Breast epithelium (tissue), 4 donors: ENCODE data around the gene GPAT2. TPM values are rescaled to one million over a fixed set of nuclear protein-coding genes. Genes with fewer than 3 reads are reported as not detected.
"Not testable (repeated sequence)": the region's sequence is repeated elsewhere in the genome, so short reads cannot be mapped to it uniquely, and the experiment has no call there.

ENCODE experiments used
- DNase-seq, 2 donors: peaks; one replicate each; pipeline ENCODE4 v3.0.0-alpha.2; 2019; ENCODE audit warnings: low spot score in 2 of 2
- H3K27ac ChIP-seq, 2 donors: fragments of 200-600 bp; sonication (generic) in 1 of 2; one replicate each; pipeline ENCODE4 v1.5.1; 2016 to 2019; ENCODE audit warnings: mild to moderate bottlenecking in 1 of 2
- H3K27me3 ChIP-seq, 2 donors: fragments of 200-600 bp; sonication (generic) in 1 of 2; one replicate each; pipeline versions ENCODE4 v1.5.1 to v1.6.0; 2017 to 2019; ENCODE audit warnings: control low read depth in 1 of 2, mild to moderate bottlenecking in 1 of 2
- H3K36me3 ChIP-seq: fragments of 200-600 bp; one replicate; pipeline ENCODE4 v1.5.1; 2019
- H3K4me1 ChIP-seq, 2 donors: fragments of 200-600 bp; sonication (generic); one replicate each; pipeline ENCODE4 v1.5.1; 2016 to 2019; ENCODE audit warnings: control low read depth in 1 of 2
- H3K4me3 ChIP-seq, 3 donors: fragments of 200-600 bp; sonication (generic); 1 replicate in 2 of 3; 2 replicates in 1 of 3; pipeline ENCODE4 v1.5.1; 2016 to 2019; ENCODE audit warnings: mild to moderate bottlenecking in 3 of 3, moderate library complexity in 2 of 3
- H3K9me3 ChIP-seq, 2 donors: fragments of 200-600 bp; sonication (generic) in 1 of 2; one replicate each; pipeline ENCODE4 v1.5.1; 2016 to 2019; ENCODE audit warnings: control low read depth in 1 of 2
- CTCF ChIP-seq, 3 donors: fragments of 450-650 bp; IDR thresholded peaks; one replicate each; pipeline ENCODE4 v1.5.1; 2016 to 2017; ENCODE audit warnings: antibody characterized with exemption in 3 of 3, mild to moderate bottlenecking in 3 of 3, moderate library complexity in 3 of 3
- POLR2A ChIP-seq: fragments of 450-650 bp; IDR thresholded peaks from one replicate; pipeline ENCODE4 v1.6.1; 2016; ENCODE audit warnings: antibody characterized with exemption, mild to moderate bottlenecking, moderate library complexity
- POLR2AphosphoS5 ChIP-seq, 3 donors: sonication (generic); formaldehyde crosslinking; IDR thresholded peaks; one replicate each; pipeline ENCODE4 v1.6.1; 2017; ENCODE audit warnings: antibody characterized with exemption in 3 of 3
- intact Hi-C: fragments of 100-400 bp; cut with DNase I; formaldehyde crosslinking; loops from one replicate; pipeline ENCODE4 v1.15.1; 2023; ENCODE audit warnings: low total_unique reads
- total RNA-seq, 3 donors: library from RNA; depleted of rRNA; stranded (reverse); fragments of >200 nt; gene quantifications; one replicate each; pipeline ENCODE4 v1.1.0, GENCODE V29; 2016

GPAT2 gene
- total RNA-seq, 3 donors from 2014 or later: 5.9 to 11.7 (median 8.8) TPM

GRCh38 chr2:96081042-96081441 lies 46.3 kb upstream of the GPAT2 start:
- DNase-seq: no peak
- no peaks in the 10 kb centered on the region for H3K36me3 ChIP-seq
- peaks cover 0 to 10% of the 10 kb centered on the region in 2 donors for H3K9me3 ChIP-seq
- H3K4me1 ChIP-seq: no peaks in the 10 kb centered on the region
- intact Hi-C loops: no loop called here
- H3K4me3 ChIP-seq: no peak overlapping the region
- no peak overlapping the region for H3K27ac ChIP-seq
- TF ChIP-seq POLR2AphosphoS5 (IDR thresholded peaks at IDR 0.05) (no peak), POLR2A (no peak), CTCF (IDR thresholded peaks at IDR 0.05) (no peak)
- no peaks in the 10 kb centered on the region for H3K27me3 ChIP-seq

- Histone ChIP-seq H3K27ac (no peak overlapping the region), H3K27me3 (no peaks in the 10 kb centered on the region), H3K9me3 (peaks cover 0 to 17% of the 10 kb centered on the region in 2 donors), H3K36me3 (no peaks in the 10 kb centered on the region), H3K4me1 (no peaks in the 10 kb centered on the region), H3K4me3 (no peak overlapping the region)
- intact Hi-C loops: no loop called here
- DNase-seq: no peak
- TF ChIP-seq POLR2AphosphoS5 (IDR thresholded peaks at IDR 0.05): no peak
- no peak for TF ChIP-seq POLR2A
- no peak for TF ChIP-seq CTCF (IDR thresholded peaks at IDR 0.05)
Measured at GRCh38 chr2:96075199-96075771, 40.6 kb upstream of the GPAT2 start.

GRCh38 chr2:96074156-96074555 lies 39.4 kb upstream of the GPAT2 start:
- H3K9me3 ChIP-seq: peaks cover 0 to 17% of the 10 kb centered on the region in 2 donors
- H3K27ac ChIP-seq: no peak overlapping the region
- H3K4me1 ChIP-seq: no peaks in the 10 kb centered on the region
- intact Hi-C loops: no loop called here
- no peaks in the 10 kb centered on the region for H3K27me3 ChIP-seq
- no peak overlapping the region for H3K4me3 ChIP-seq
- no peak for DNase-seq
- TF ChIP-seq POLR2A (no peak), POLR2AphosphoS5 (IDR thresholded peaks at IDR 0.05) (no peak), CTCF (IDR thresholded peaks at IDR 0.05) (no peak)
- H3K36me3 ChIP-seq: no peaks in the 10 kb centered on the region

GRCh38 chr2:96073170-96073775 lies 38.6 kb upstream of the GPAT2 start:
- intact Hi-C loops: no loop called here
- no peak for DNase-seq
- no peak for TF ChIP-seq CTCF (IDR thresholded peaks at IDR 0.05)
- peaks cover 0 to 17% of the 10 kb centered on the region in 2 donors for H3K9me3 ChIP-seq
- no peaks in the 10 kb centered on the region for H3K36me3 ChIP-seq
- H3K4me3 ChIP-seq: no peak overlapping the region
- no peaks in the 10 kb centered on the region for H3K4me1 ChIP-seq
- no peaks in the 10 kb centered on the region for H3K27me3 ChIP-seq
- no peak overlapping the region for H3K27ac ChIP-seq

GRCh38 chr2:96072746-96073145 lies 38.0 kb upstream of the GPAT2 start:
- TF ChIP-seq POLR2A (no peak), CTCF (IDR thresholded peaks at IDR 0.05) (no peak), POLR2AphosphoS5 (IDR thresholded peaks at IDR 0.05) (no peak)
- intact Hi-C loops: no loop called here
- no peaks in the 10 kb centered on the region for H3K36me3 ChIP-seq
- H3K4me1 ChIP-seq: no peaks in the 10 kb centered on the region
- DNase-seq: no peak
- H3K27me3 ChIP-seq: no peaks in the 10 kb centered on the region
- H3K27ac ChIP-seq: no peak overlapping the region
- peaks cover 0 to 17% of the 10 kb centered on the region in 2 donors for H3K9me3 ChIP-seq
- no peak overlapping the region for H3K4me3 ChIP-seq

- DNase-seq, H3K4me3 ChIP-seq, H3K36me3 ChIP-seq, intact Hi-C loops, H3K27ac ChIP-seq, H3K27me3 ChIP-seq, H3K4me1 ChIP-seq: not testable (repeated sequence)
- peaks cover 0 to 17% of the 10 kb centered on the region in 2 donors for H3K9me3 ChIP-seq
Measured at GRCh38 chr2:96071977-96072491, 37.3 kb upstream of the GPAT2 start.

GRCh38 chr2:96071087-96071976 lies 36.6 kb upstream of the GPAT2 start:
- H3K36me3 ChIP-seq, H3K27me3 ChIP-seq, H3K27ac ChIP-seq, intact Hi-C loops, DNase-seq, H3K4me1 ChIP-seq, H3K4me3 ChIP-seq: not testable (repeated sequence)
- peaks cover 0 to 10% of the 10 kb centered on the region in 2 donors for H3K9me3 ChIP-seq
